Astrocyte (in vitro differentiated cells and primary cell): ENCODE measurements around the gene SESN3. TPM values are rescaled to one million over a fixed set of nuclear protein-coding genes. Genes with fewer than 3 reads are reported as not detected.

ENCODE experiments used
- total RNA-seq: library from RNA; stranded (reverse); gene quantifications from 2 replicates; pipeline ENCODE4 v1.2.1, GENCODE V29; 2021

The SESN3 gene
- total RNA-seq, 1 donor from 2014 or later, result 98.1 TPM

Other genes starting within 250 kb of the SESN3 start
- gene KDM4E, start 205.9 kb downstream of the SESN3 start, total RNA-seq, result 0.41 TPM in 1 of 2 replicates, not detected in the other
- not detected in 2 replicates for gene KDM4F, start 181.8 kb downstream of the SESN3 start, total RNA-seq
- 41.6 and 47.5 TPM in 2 replicates for gene SRSF8, start 164.3 kb downstream of the SESN3 start, total RNA-seq
- gene ENDOD1, start 141.4 kb downstream of the SESN3 start, total RNA-seq, result 29.8 and 34.4 TPM in 2 replicates